Middle frontal gyrus (tissue), 1 donor: ENCODE measurements around the gene KCNMB3.
"Not testable (repeated sequence)": the region's sequence is repeated elsewhere in the genome, so short reads cannot be mapped to it uniquely, and the experiment has no call there.

Source experiments
- DNase-seq: peaks from one replicate; pipeline ENCODE4 v3.0.0-alpha.2; 2015; ENCODE audit warnings: low spot score; ENCODE audit errors: extremely low spot score

The KCNMB3 gene

GRCh38 chr3:179250803-179251476 lies at the start of gene KCNMB3:
Gene KCNMB3 (minus strand): TSS chr3:179251114. CDS start chr3:179250990, 124 bp downstream.
- DNase-seq = no peak

GRCh38 chr3:179299999-179300613 lies 49.2 kb upstream of the KCNMB3 start:
- DNase-seq = no peak

GRCh38 chr3:179299316-179299715 lies 48.4 kb upstream of the KCNMB3 start:
- DNase-seq = no peak

GRCh38 chr3:179297971-179298725 lies 47.2 kb upstream of the KCNMB3 start:
- no peak for DNase-seq

GRCh38 chr3:179292450-179292849 lies 41.5 kb upstream of the KCNMB3 start:
- no peak for DNase-seq

GRCh38 chr3:179289295-179289694 lies 38.4 kb upstream of the KCNMB3 start:
- DNase-seq = no peak

- DNase-seq = no peak
Measured at GRCh38 chr3:179288845-179289244, 37.9 kb upstream of the KCNMB3 start.

GRCh38 chr3:179286331-179286730 lies 35.4 kb upstream of the KCNMB3 start:
- DNase-seq = no peak

GRCh38 chr3:179281825-179282224 lies 30.9 kb upstream of the KCNMB3 start:
- no peak for DNase-seq

GRCh38 chr3:179279837-179280236 lies 28.9 kb upstream of the KCNMB3 start:
- DNase-seq = no peak

GRCh38 chr3:179278932-179279693 lies 28.2 kb upstream of the KCNMB3 start:
- DNase-seq = no peak

- no peak for DNase-seq
Measured at GRCh38 chr3:179278151-179278550, 27.2 kb upstream of the KCNMB3 start.

- DNase-seq = no peak
Measured at GRCh38 chr3:179276743-179277142, 25.8 kb upstream of the KCNMB3 start.

- no peak for DNase-seq
Measured at GRCh38 chr3:179276001-179276400, 25.1 kb upstream of the KCNMB3 start.

GRCh38 chr3:179274434-179274833 lies 23.5 kb upstream of the KCNMB3 start:
- not testable (repeated sequence) for DNase-seq

GRCh38 chr3:179272385-179272784 lies 21.5 kb upstream of the KCNMB3 start:
- no peak for DNase-seq

- no peak for DNase-seq
Measured at GRCh38 chr3:179269152-179269707, 18.3 kb upstream of the KCNMB3 start.

GRCh38 chr3:179268400-179269051 lies 17.6 kb upstream of the KCNMB3 start:
- DNase-seq = no peak

GRCh38 chr3:179266701-179267211 lies 15.8 kb upstream of the KCNMB3 start:
- no peak for DNase-seq

GRCh38 chr3:179265875-179266274 lies 15.0 kb upstream of the KCNMB3 start:
- DNase-seq = no peak

GRCh38 chr3:179265092-179265491 lies 14.2 kb upstream of the KCNMB3 start:
- DNase-seq = no peak
